Calu3 (cell line): ENCODE measurements around the gene ELOB. TPM values are rescaled to one million over a fixed set of nuclear protein-coding genes. Genes with fewer than 3 reads are reported as not detected.
A peak's percentile ranks its signal among the peaks of the same experiment; 100 is the strongest.

Source experiments
- Bru-seq: library from RNA; stranded (reverse); fragments of 400-500 nt; gene quantifications from one replicate; lab custom pipeline; 2021; lab: Mats Ljungman, UMichigan
- BruChase-seq, 2 experiments: library from RNA; stranded (reverse); fragments of 400-500 nt; gene quantifications; one replicate each; lab custom pipeline; 2021; lab: Mats Ljungman, UMichigan
- BruUV-seq: library from RNA; stranded (reverse); fragments of 400-500 nt; replicated peaks from 2 replicates; lab custom pipeline; 2021; lab: Mats Ljungman, UMichigan
- CTCF ChIA-PET: fragments of 300-600 bp; sonication (Branson Sonifier 250); formaldehyde crosslinking; loops from one replicate; lab custom pipeline; 2022; ENCODE audit warnings: antibody characterized with exemption; lab: Charles Lee
- DNase-seq: peaks from one replicate; pipeline ENCODE4 v3.0.0; 2022
- H3K27ac Mint-ChIP-seq: one replicate; pipeline ENCODE4 v1.8.0; 2022; ENCODE audit warnings: mixed read lengths; ENCODE audit not compliant: unreplicated experiment
- H3K27me3 Mint-ChIP-seq: one replicate; pipeline ENCODE4 v1.8.0; 2022; ENCODE audit warnings: mixed read lengths; ENCODE audit not compliant: unreplicated experiment
- H3K36me3 Mint-ChIP-seq: one replicate; pipeline ENCODE4 v1.8.0; 2022; ENCODE audit warnings: mild to moderate bottlenecking, moderate library complexity, mixed read lengths; ENCODE audit not compliant: insufficient read depth, unreplicated experiment
- H3K4me1 Mint-ChIP-seq: one replicate; pipeline ENCODE4 v1.8.0; 2022; ENCODE audit warnings: mild to moderate bottlenecking, low read depth, mixed read lengths; ENCODE audit not compliant: unreplicated experiment
- H3K4me3 Mint-ChIP-seq: one replicate; pipeline ENCODE4 v1.8.0; 2022; ENCODE audit warnings: mild to moderate bottlenecking, low read depth, moderate library complexity, mixed read lengths; ENCODE audit not compliant: unreplicated experiment
- H3K9me3 Mint-ChIP-seq: one replicate; pipeline ENCODE4 v1.8.0; 2022; ENCODE audit warnings: low read depth, mixed read lengths; ENCODE audit not compliant: unreplicated experiment
- intact Hi-C: fragments of 100-400 bp; cut with micrococcal nuclease; formaldehyde crosslinking; loops from one replicate; pipeline ENCODE4 v1.10.0; 2022; ENCODE audit not compliant: unreplicated experiment
- long read RNA-seq: library from polyadenylated mRNA; stranded (forward); transcript quantifications from one replicate; pipeline ENCODE4 v2.0.0, GENCODE V29; 2022
- total RNA-seq: library from RNA; stranded (reverse); gene quantifications from 2 replicates; pipeline ENCODE4 v1.2.3, GENCODE V29; 2022
- TF ChIP-seq, protein P1 (sequence below): fragments of 200-600 bp; IDR thresholded peaks from one replicate; pipeline ENCODE4 v1.8.0; 2022; ENCODE audit warnings: antibody characterized with exemption; ENCODE audit not compliant: unreplicated experiment

ELOB gene
- total RNA-seq = 269 TPM in 2 replicates
- percentile 87 among the genes with signal in this experiment for Bru-seq, nascent RNA
- BruChase-seq, experiment 1, labeled RNA remaining after a 6-hour chase = percentile 93 among the genes with signal in this experiment
- percentile 88 among the genes with signal in this experiment for BruChase-seq, experiment 2, labeled RNA remaining after a 2-hour chase
- long read RNA-seq, transcript ELOB-205 (3 exons, 331 nt) = minor isoform, 12 of 1,145 reads
- long read RNA-seq, transcript ELOB-201 (5 exons, 582 nt) = minor isoform, 6 of 1,145 reads
- long read RNA-seq, transcript ELOB-203 (4 exons, 991 nt) = major isoform, 915 of 1,145 reads
- long read RNA-seq, transcript ELOB-202 (3 exons, 997 nt) = minor isoform, 171 of 1,145 reads
- long read RNA-seq, partial matches to known transcripts = 27 of 1,145 reads
- long read RNA-seq, other reads (novel, unspliced or antisense) = 14 of 1,145 reads

DNA sequence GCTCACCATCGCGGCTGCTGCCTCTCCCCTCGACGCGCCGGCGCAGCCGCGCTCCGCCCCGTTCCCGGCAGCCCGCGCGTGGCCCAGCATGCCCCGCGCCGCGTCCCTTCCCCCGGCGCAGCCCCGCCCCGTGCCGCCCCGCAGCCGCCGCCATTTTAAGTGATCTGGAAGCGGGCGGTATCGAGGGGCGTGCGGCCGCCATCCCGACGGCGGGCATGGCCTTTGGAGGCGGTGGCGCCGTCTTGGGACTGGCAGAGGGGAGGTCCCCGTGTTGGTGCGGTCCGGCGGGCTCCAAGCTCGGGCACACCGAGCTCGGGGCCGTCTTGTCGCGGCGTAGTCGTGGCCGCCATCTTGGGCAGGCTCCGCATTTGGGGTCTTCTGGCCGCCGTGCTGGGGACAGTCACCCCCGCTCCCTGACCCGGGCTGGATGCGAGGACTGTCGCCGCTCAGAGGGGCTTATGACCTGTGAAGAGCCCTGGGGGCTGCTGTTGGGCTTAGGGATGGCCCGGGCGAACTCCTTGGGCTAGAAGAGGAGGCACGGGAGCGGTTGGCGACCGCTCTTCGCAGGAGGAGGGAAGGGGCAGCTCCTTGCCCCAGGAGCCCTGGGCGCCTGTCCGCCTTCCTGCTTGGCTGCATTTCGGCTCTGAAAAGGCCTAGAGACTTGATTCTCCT lies at the start of gene ELOB:
Gene ELOB, minus strand, starts transcription at position 50 of the 672 bp plus-strand sequence. Its CDS starts 41 bp downstream, at position 9.
- CTCF ChIA-PET = interaction anchor here (0.6 to 1.2 kb wide), 2 partner anchors 10 to 98 kb away, joined by 3 to 5 read pairs; partner anchors contain the start of gene PRSS33
- BruUV-seq = TSS peak; percentile 78
- TF ChIP-seq, protein P1, sequence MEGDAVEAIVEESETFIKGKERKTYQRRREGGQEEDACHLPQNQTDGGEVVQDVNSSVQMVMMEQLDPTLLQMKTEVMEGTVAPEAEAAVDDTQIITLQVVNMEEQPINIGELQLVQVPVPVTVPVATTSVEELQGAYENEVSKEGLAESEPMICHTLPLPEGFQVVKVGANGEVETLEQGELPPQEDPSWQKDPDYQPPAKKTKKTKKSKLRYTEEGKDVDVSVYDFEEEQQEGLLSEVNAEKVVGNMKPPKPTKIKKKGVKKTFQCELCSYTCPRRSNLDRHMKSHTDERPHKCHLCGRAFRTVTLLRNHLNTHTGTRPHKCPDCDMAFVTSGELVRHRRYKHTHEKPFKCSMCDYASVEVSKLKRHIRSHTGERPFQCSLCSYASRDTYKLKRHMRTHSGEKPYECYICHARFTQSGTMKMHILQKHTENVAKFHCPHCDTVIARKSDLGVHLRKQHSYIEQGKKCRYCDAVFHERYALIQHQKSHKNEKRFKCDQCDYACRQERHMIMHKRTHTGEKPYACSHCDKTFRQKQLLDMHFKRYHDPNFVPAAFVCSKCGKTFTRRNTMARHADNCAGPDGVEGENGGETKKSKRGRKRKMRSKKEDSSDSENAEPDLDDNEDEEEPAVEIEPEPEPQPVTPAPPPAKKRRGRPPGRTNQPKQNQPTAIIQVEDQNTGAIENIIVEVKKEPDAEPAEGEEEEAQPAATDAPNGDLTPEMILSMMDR = no peak
- peak; percentile 94 for DNase-seq
- Mint-ChIP-seq H3K36me3 (peaks cover 66% of the 10 kb centered on the region), H3K4me1 (peaks cover 17% of the 10 kb centered on the region), H3K4me3 (peak within 1 kb of the TSS; percentile 93), H3K27ac (peak within 1 kb of the TSS; percentile 89), H3K9me3 (no peaks in the 10 kb centered on the region), H3K27me3 (no peaks in the 10 kb centered on the region)
- intact Hi-C loops = loop anchor here (5.0 kb wide), 2 partner anchors 45 to 60 kb away; no protein-coding TSS in a partner anchor

DNA sequence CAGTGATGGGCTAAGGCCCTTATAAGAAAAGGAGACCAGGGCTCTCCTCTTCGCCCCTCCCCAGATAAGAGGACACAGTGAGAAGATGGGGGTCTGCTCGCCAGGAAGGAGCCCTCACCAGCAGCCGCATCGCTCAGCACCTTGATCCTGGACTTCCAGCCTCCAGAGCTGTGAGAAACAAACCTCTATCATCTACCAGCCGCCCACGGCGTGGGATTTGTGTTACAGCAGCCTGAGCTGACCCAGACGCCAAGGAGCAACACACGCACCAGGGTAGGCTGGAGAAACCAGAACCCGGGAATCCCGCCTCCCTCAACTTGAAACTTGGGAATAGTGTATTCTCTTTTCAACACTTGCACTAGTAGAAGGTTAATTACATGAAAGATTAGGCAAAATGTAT lies 48.8 kb upstream of the ELOB start:
- H3K9me3 Mint-ChIP-seq = no peaks in the 10 kb centered on the region
- TF ChIP-seq, protein P1 = no peak
- BruUV-seq = no TSS peak
- H3K4me1 Mint-ChIP-seq = peaks cover 9% of the 10 kb centered on the region
- H3K36me3 Mint-ChIP-seq = no peaks in the 10 kb centered on the region
- no peak for DNase-seq
- H3K27me3 Mint-ChIP-seq = no peaks in the 10 kb centered on the region
- intact Hi-C loops = no loop called here
- CTCF ChIA-PET = interaction anchor here (0.6 kb wide), 1 partner anchor 488 kb away, joined by 3 read pairs; no protein-coding TSS in a partner anchor
- no peak overlapping the region for H3K4me3 Mint-ChIP-seq
- H3K27ac Mint-ChIP-seq = no peak overlapping the region

DNA sequence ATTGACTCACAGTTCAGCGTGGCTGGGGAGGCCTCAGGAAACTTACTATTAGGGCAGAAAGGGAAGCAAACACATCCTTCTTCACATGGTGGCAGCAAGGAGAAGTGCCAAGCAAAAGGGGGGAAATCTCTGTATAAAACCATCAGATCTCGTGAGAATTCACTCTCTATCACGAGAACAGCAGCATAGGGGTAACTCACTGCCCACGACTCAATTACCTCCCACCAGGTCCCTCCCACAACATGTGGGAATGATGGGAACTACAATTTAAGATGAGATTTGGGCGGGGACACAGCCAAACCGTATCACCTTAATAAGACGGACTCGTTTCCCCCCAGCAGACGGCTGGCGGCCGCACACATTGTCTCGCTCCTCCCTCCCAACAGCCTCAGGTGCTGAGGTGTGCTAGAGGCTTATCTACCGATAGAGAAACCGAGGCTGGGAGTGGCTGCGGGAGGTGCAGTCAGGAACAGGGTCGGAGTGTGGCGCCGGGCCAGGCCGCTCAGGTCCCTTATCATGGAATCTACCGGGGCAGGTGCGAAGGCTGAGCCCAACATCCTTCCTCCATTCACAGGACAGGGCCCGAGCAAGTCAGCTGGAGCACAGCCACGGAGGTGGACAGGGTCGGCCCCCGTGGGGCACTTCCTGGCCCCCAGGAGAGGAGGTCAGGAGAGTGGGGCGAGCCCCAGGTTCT lies 48.1 kb upstream of the ELOB start:
- intact Hi-C loops = no loop called here
- H3K27ac Mint-ChIP-seq = no peak overlapping the region
- no TSS peak for BruUV-seq
- no peaks in the 10 kb centered on the region for H3K9me3 Mint-ChIP-seq
- no peak for DNase-seq
- no peaks in the 10 kb centered on the region for H3K27me3 Mint-ChIP-seq
- TF ChIP-seq, protein P1 = no peak
- H3K4me1 Mint-ChIP-seq = peaks cover 12% of the 10 kb centered on the region
- CTCF ChIA-PET = interaction anchor here (0.6 kb wide), 1 partner anchor 488 kb away, joined by 3 read pairs; no protein-coding TSS in a partner anchor
- no peak overlapping the region for H3K4me3 Mint-ChIP-seq
- no peaks in the 10 kb centered on the region for H3K36me3 Mint-ChIP-seq

DNA sequence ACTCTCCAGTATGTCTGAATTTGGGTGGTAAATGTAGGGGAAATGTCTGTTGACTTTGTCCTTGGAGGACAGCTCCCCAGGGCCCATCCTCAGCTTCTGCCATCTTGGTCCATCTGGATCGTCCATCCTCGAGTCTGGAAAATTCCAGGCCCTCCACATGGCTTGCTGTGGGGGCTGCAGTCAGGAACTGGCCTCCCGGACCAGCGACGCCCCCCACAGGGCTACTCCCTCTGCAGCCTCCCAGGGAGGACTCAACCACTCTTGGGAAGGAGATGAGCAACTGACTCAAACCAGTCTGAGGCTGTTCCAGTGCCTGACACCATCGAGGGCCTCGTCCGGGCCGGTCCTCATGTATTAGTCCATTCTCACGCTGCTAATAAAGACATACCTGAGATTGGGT lies 47.5 kb upstream of the ELOB start:
- Mint-ChIP-seq H3K27me3 (no peaks in the 10 kb centered on the region), H3K36me3 (no peaks in the 10 kb centered on the region), H3K4me1 (peaks cover 12% of the 10 kb centered on the region), H3K27ac (no peak overlapping the region), H3K4me3 (no peak overlapping the region), H3K9me3 (no peaks in the 10 kb centered on the region)
- DNase-seq = no peak
- TF ChIP-seq, protein P1 = no peak
- CTCF ChIA-PET = interaction anchor here (0.6 kb wide), 1 partner anchor 674 kb away, joined by 4 read pairs; no protein-coding TSS in a partner anchor
- BruUV-seq = no TSS peak
- intact Hi-C loops = loop anchor here (5.0 kb wide), 1 partner anchor 47 kb away; the partner anchor contains the start of gene ELOB
